Sigmoid colon (tissue), 7 donors: ENCODE measurements around the gene MAMDC2. TPM values are rescaled to one million over a fixed set of nuclear protein-coding genes. Genes with fewer than 3 reads are reported as not detected.

Experiments used
- DNase-seq: peaks from one replicate; pipeline ENCODE4 v3.0.0-alpha.2; 2019
- H3K27ac ChIP-seq, 4 donors: fragments of 200-600 bp; sonication (generic); one replicate each; pipeline ENCODE4 v1.5.1; 2016 to 2019; ENCODE audit warnings: mild to moderate bottlenecking in 1 of 4
- H3K27me3 ChIP-seq, 3 donors: fragments of 200-600 bp; sonication (generic); one replicate each; pipeline ENCODE4 v1.5.1; 2019; ENCODE audit warnings: mild to moderate bottlenecking in 1 of 3
- H3K36me3 ChIP-seq, 4 donors: fragments of 200-600 bp; sonication (generic); one replicate each; pipeline ENCODE4 v1.5.1; 2016 to 2019
- H3K4me1 ChIP-seq, 4 donors: fragments of 200-600 bp; sonication (generic); one replicate each; pipeline ENCODE4 v1.5.1; 2017 to 2019
- H3K4me3 ChIP-seq, 4 donors: fragments of 200-600 bp; sonication (generic); one replicate each; pipeline ENCODE4 v1.5.1; 2017 to 2019; ENCODE audit warnings: mild to moderate bottlenecking in 2 of 4, moderate library complexity in 1 of 4
- H3K9me3 ChIP-seq, 4 donors: fragments of 200-600 bp in 3 of 4; sonication (generic) in 3 of 4; one replicate each; pipeline versions ENCODE4 v1.5.1 to v1.6.1; 2013 to 2019
- EP300 ChIP-seq, 4 donors: sonication (generic); formaldehyde crosslinking; IDR thresholded peaks; one replicate each; pipeline ENCODE4 v1.6.1; 2017; ENCODE audit warnings: antibody characterized with exemption in 4 of 4
- POLR2A ChIP-seq, 2 donors: fragments of 450-650 bp; IDR thresholded peaks; one replicate each; pipeline ENCODE4 v1.6.1; 2016; ENCODE audit warnings: antibody characterized with exemption in 2 of 2, mild to moderate bottlenecking in 2 of 2, moderate library complexity in 2 of 2
- POLR2AphosphoS5 ChIP-seq, 4 donors: sonication (generic); formaldehyde crosslinking; IDR thresholded peaks; one replicate each; pipeline ENCODE4 v1.6.1; 2017; ENCODE audit warnings: antibody characterized with exemption in 4 of 4
- WGBS, 2 donors: extraction: QIAGEN DNeasy Blood & Tissue Kit; methylation state at CpG; one replicate each; pipeline ENCODE4 v1.1.7; 2013; 5-methylcytosine and 5-hydroxymethylcytosine counted together
- intact Hi-C: fragments of 100-400 bp; cut with DNase I; formaldehyde crosslinking; loops from one replicate; pipeline ENCODE4 v1.15.1; 2023
- polyA plus RNA-seq, 3 donors: library from polyadenylated mRNA; stranded (reverse); fragments of 200-250 nt; gene quantifications; one replicate each; pipeline ENCODE4 v1.2.3, GENCODE V29; 2013
- total RNA-seq, 4 donors: library from RNA; depleted of rRNA; stranded (reverse); fragments of >200 nt; gene quantifications; one replicate each; pipeline ENCODE4 v1.1.0, GENCODE V29; 2016
- TF ChIP-seq, protein P1 (sequence below), 4 experiments: fragments of 450-650 bp in 3 of 4; fragments of 200-600 bp in 1 of 4; IDR thresholded peaks; one replicate each; pipeline ENCODE4 v1.5.1; 2016 to 2019; ENCODE audit warnings: antibody characterized with exemption in 4 of 4, mild to moderate bottlenecking in 3 of 4, moderate library complexity in 2 of 4
- donor health status: healthy with polysubstance abuse.
- donor health status: Bipolar disorder and iron deficiency.
- donor health status: healthy.

The MAMDC2 gene
- total and polyA plus RNA-seq, 7 donors, result 2.5 to 167 (median 89.9) TPM

DNA sequence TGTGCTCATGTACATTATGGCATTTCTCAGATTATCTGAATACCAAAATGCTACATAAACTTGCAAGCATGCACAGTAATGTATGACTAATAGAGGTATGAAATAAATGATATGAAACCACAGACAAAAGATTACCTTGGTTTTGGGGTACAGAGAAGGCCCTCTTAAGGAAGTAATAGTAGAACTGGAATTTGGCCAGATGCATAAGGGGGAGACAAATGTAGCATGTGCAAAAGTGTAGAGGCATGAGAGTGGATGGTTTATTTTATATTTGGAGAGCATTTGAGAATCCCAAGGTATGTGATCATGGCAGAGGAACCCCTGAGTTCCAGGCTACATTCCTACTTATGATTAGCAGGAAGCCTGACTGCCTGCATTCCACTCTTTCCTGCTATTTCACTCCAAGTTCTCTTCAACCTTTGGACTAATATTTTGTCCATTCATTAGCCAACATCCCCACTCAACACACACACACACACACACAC, 74.2 kb downstream of the MAMDC2 start:
- Histone ChIP-seq H3K4me1 (peaks cover 0 to 37% (median 26%) of the 10 kb centered on the region in 4 donors), H3K27me3 (no peaks in the 10 kb centered on the region), H3K27ac (no peak overlapping the region), H3K36me3 (peaks cover 27 to 97% (median 40%) of the 10 kb centered on the region in 4 donors), H3K9me3 (no peaks in the 10 kb centered on the region), H3K4me3 (no peak overlapping the region)
- no peak for DNase-seq
- TF ChIP-seq EP300 (IDR thresholded peaks at IDR 0.05) (no peak), POLR2A (IDR thresholded peaks at IDR 0.05) (no peak), POLR2AphosphoS5 (IDR thresholded peaks at IDR 0.05) (no peak)
- TF ChIP-seq, protein P1, sequence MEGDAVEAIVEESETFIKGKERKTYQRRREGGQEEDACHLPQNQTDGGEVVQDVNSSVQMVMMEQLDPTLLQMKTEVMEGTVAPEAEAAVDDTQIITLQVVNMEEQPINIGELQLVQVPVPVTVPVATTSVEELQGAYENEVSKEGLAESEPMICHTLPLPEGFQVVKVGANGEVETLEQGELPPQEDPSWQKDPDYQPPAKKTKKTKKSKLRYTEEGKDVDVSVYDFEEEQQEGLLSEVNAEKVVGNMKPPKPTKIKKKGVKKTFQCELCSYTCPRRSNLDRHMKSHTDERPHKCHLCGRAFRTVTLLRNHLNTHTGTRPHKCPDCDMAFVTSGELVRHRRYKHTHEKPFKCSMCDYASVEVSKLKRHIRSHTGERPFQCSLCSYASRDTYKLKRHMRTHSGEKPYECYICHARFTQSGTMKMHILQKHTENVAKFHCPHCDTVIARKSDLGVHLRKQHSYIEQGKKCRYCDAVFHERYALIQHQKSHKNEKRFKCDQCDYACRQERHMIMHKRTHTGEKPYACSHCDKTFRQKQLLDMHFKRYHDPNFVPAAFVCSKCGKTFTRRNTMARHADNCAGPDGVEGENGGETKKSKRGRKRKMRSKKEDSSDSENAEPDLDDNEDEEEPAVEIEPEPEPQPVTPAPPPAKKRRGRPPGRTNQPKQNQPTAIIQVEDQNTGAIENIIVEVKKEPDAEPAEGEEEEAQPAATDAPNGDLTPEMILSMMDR (IDR thresholded peaks at IDR 0.05), result no peak
- intact Hi-C loops, result no loop called here

DNA sequence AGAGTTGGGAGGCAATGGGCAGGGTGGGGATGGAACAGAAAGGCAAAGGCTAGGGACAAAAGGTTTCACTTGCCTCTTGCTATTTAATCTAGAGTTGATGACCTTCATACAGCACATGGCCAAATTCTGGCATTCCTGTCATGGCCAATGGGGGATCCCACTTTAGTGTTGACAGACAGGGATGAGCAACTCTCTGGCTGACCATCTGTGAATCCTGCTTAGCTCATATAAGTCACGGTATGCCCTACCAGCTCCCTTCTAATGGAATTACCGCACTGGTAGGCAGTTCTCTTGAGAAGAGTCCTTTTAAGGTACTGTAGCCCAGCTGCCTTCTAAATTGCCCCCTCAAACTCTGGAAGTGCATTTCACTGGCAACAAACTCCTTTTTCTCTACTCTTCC, 76.1 kb downstream of the MAMDC2 start:
- intact Hi-C loops, result loop anchor here (5.0 kb wide), 2 partner anchors 108 to 483 kb away; no protein-coding TSS in a partner anchor
- Histone ChIP-seq H3K27me3 (no peaks in the 10 kb centered on the region), H3K27ac (peak overlapping the region; percentile 41 to 76 (median 62)), H3K4me1 (peaks cover 0 to 37% (median 21%) of the 10 kb centered on the region in 4 donors), H3K9me3 (no peaks in the 10 kb centered on the region), H3K4me3 (no peak overlapping the region), H3K36me3 (peaks cover 33 to 97% (median 46%) of the 10 kb centered on the region in 4 donors)
- 93 to 96% methylated on average over 2 of the region's 2 CpGs for WGBS, 2 donors
- TF ChIP-seq, protein P1 (IDR thresholded peaks at IDR 0.05), result no peak
- TF ChIP-seq POLR2A (IDR thresholded peaks at IDR 0.05), result no peak
- no peak for TF ChIP-seq POLR2AphosphoS5 (IDR thresholded peaks at IDR 0.05)
- TF ChIP-seq EP300 (IDR thresholded peaks at IDR 0.05), result no peak
- no peak for DNase-seq

DNA sequence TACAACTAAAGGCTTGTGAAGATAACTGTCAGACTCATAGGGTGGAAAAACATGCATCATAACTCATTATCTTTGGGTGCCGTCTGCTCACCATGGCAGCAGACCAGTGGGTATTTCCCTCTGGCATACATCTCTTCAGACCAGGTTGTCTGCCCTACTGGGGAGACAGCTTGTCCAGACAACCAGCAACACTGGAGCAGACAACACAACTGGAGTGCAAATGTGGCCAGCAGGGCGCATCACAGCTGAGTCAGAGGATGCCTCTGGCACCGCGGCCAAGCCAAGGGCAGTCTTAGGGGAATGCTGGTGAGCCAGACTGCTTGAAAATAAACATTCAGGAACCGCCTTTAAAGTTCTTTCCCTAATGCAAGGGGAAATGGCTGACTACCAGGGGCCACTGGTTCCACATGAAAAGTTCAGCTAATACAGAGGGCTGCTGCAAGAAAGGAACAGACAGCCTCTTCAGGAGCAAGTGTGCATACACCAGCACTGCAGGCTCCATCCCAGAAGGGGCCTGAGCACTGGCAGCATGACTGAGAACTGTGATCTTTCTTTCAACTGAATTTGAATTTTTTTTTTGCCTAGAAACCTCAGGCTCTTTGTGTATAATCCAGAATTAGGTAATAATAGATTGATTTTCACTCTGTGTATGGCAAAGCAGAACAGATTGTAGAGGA, 77.3 kb downstream of the MAMDC2 start:
- peak; percentile 89 for DNase-seq
- intact Hi-C loops, result loop anchor here (5.0 kb wide), 2 partner anchors 106 to 481 kb away; no protein-coding TSS in a partner anchor
- peaks cover 0 to 38% (median 21%) of the 10 kb centered on the region in 4 donors for H3K4me1 ChIP-seq
- H3K36me3 ChIP-seq, result peaks cover 35 to 97% (median 52%) of the 10 kb centered on the region in 4 donors
- no peak overlapping the region for H3K4me3 ChIP-seq
- no peaks in the 10 kb centered on the region for H3K9me3 ChIP-seq
- TF ChIP-seq EP300 (IDR thresholded peaks at IDR 0.05) (no peak), POLR2AphosphoS5 (IDR thresholded peaks at IDR 0.05) (peak; percentile 7 to 58 (median 46))
- TF ChIP-seq, protein P1 (IDR thresholded peaks at IDR 0.05), result peak; percentile 5 to 32 (median 19)
- 69 to 75% methylated on average over 5 of the region's 5 CpGs for WGBS, 2 donors
- peak overlapping the region; percentile 41 to 76 (median 62) for H3K27ac ChIP-seq
- no peaks in the 10 kb centered on the region for H3K27me3 ChIP-seq

DNA sequence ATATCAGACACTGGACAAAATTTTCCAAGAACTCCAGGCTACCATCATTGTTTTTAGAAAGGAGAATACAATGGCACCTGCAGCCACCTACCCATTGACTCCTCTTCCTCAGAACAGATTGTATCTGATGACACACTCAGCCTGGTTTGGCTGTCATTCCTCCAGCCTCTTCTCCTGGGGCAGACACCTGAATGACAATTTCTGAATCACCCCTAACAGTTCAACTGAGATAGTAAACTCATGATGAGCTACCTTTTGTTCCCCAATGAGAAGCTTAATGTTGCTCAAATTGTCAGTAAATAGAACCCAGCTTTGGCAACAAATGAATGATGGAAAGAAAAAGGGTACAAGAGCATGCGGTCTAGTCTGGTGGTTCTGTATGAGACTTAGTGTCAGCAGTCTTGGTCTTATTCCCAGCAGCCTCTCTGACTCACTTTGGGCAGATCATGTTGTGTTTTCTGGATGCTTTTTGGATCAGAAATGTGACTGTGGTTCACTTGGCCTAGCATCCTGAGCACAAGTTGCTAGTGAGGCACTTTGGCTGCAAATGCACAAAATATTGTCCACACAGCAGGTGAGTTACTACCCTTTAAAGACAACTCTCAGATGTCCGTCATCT, 78.3 kb downstream of the MAMDC2 start:
- peaks cover 41 to 97% (median 56%) of the 10 kb centered on the region in 4 donors for H3K36me3 ChIP-seq
- no peak overlapping the region for H3K4me3 ChIP-seq
- peak overlapping the region in 3 of 4 donors; percentile 58 to 76 (median 65) for H3K27ac ChIP-seq
- intact Hi-C loops, result loop anchor here (5.0 kb wide), 2 partner anchors 105 to 480 kb away; no protein-coding TSS in a partner anchor
- no peaks in the 10 kb centered on the region for H3K9me3 ChIP-seq
- TF ChIP-seq, protein P1 (IDR thresholded peaks at IDR 0.05), result no peak
- peak in 1 of 4 donors; percentile 30 for TF ChIP-seq POLR2AphosphoS5 (IDR thresholded peaks at IDR 0.05)
- TF ChIP-seq POLR2A (IDR thresholded peaks at IDR 0.05), result no peak
- no peak for DNase-seq
- peaks cover 0 to 46% (median 21%) of the 10 kb centered on the region in 4 donors for H3K4me1 ChIP-seq
- 47 to 48% methylated on average over 2 of the region's 2 CpGs for WGBS, 2 donors
- H3K27me3 ChIP-seq, result no peaks in the 10 kb centered on the region
